ENCODE data around the gene HCFC1R1.

HCFC1R1 gene

DNA sequence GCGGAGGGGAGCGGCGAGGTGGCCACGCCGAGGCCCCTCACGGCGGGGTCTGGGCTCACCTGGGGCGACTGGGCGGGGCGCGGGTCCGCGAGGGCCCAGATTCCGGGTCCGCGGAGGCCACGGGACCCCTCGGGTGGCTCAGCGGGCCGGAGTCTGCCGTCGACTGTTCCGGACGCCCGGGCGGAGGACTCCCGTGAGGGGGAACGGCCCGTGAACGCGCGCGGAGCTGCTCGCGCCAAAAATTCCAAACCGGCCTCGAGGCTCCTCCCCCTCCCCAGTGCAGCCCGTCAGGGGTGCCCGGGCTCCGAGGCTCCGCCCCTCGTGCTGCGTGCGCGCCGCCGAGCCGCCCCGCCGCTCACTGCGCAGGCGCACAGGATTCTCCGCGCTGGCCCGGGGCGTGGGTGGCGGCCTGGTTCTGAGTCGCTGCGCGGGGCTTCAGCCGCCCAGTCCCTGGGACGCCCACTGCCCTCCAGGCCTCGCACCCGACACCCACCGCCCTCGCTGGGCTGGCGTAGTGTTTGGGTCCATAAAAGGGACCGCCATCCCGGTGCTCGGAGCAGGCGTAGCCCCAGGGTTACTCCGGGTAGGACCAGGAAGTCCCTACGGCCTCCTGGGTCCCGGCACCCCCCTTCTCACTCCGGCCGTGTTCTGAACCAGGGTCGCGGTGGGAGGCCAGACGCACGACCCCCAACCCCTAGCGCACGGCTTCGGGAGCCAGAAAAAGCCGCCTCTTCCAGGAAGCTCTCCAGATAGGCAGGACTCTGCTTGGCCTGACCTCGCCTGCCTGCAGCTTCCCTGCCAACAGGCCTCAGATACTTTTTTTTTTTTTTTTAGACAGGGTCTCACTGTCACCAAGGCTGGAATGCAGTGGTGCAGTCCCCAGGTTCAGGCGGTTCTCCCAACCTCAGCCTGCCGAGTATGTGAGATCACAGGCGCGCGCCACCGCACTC lies 43.2 kb downstream of the HCFC1R1 start, which contains the start of gene PKMYT1:
PKMYT1 (minus strand) TSS at position 220 of the 950 bp plus-strand sequence. CDS start 789 bp downstream, outside the sequence.
- H3K4me3 ChIP-seq (ENCODE audit: control insufficient read depth, low read depth, low read length) = peak within 1 kb of the TSS; percentile 80
- no peak for DNase-seq (ENCODE audit: low read depth)
- no peak for TF ChIP-seq CTCF (IDR thresholded peaks at IDR 0.05; ENCODE audit: control insufficient read depth, insufficient read depth, low read depth, low read length, missing control alignments)

DNA sequence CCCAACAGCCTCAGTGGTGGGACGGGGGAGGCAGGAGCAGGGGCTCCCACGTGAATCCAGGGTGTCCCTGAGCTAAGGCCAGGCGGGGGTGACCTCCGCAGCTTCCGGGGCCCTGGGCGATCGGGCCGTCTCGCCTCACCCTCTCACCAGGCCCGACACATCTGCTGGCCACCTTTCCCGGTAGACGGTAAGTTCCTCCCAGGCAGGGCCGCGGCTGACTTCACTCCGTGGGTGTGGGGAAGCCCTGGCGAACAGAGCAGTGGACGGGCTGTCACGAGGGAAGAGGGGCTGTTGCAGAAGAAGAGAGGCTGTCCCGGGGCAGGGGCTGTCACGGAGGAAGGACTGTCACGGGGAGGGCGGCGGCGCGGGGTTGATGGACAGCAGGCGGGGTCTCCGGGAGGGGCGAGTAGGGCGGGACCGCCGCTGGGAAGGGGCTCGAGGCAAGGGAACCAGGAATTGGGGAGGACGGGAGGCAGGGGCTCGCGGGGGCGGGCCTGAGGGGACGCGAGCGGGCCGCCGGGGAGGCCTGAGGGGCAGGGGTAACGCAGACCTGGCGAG lies 44.0 kb downstream of the HCFC1R1 start:
- no peak for TF ChIP-seq CTCF (IDR thresholded peaks at IDR 0.05; ENCODE audit: control insufficient read depth, insufficient read depth, low read depth, low read length, missing control alignments)
- H3K4me3 ChIP-seq (ENCODE audit: control insufficient read depth, low read depth, low read length) = peak overlapping the region; percentile 80
- no peak for DNase-seq (ENCODE audit: low read depth)

DNA sequence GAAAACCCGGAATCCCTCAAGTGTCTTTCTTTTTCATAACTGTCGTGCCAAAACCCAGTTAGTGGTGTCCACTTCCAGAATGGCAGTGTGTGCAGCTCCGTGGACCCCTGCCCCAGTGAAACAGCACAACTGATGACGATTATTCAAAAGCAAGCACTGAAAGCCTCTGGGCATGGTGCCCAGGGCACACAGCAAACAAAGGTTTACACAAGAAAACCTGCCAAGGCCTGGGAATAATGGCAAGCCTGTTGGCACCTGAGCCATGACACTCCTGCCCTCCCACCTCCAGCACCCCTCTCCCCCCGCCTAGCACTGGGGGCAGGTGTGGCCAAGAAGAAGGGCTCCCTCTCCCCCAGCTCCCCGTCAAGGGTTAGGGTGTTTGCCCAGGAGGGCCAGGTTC lies 46.3 kb downstream of the HCFC1R1 start:
- H3K4me3 ChIP-seq (ENCODE audit: control insufficient read depth, low read depth, low read length) = no peak overlapping the region

GRCh38 chr16:2976673-2977072 lies 47.1 kb downstream of the HCFC1R1 start:
- TF ChIP-seq CTCF (IDR thresholded peaks at IDR 0.05; ENCODE audit: control insufficient read depth, insufficient read depth, low read depth, low read length, missing control alignments) = no peak
- no peak for DNase-seq (ENCODE audit: low read depth)
- H3K4me3 ChIP-seq (ENCODE audit: control insufficient read depth, low read depth, low read length) = no peak overlapping the region

More for the DNA sequence above, 46.3 kb downstream of the HCFC1R1 start:
- no peak for TF ChIP-seq CTCF (IDR thresholded peaks at IDR 0.05; ENCODE audit: control insufficient read depth, insufficient read depth, low read depth, low read length, missing control alignments)
- no peak for DNase-seq (ENCODE audit: low read depth)

DNA sequence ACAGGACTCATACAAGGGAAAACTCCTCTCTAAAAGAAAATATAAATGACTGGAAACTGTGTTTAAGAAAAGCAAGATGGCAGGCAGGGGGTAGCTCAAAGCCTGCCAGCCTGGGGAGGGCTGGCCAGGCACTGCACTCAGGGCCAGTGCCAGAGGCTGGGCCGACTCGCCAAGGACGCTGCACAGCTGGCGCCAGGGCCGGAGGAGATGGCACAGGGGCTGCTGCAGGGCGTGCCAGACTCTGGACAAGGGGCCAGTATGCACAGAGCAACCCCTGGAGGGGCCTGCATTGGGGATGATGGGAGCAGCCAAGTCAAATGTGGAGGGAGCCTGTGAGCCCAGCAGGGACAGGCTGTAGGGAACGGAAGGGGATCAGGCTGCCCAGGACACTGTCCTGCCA lies 47.5 kb downstream of the HCFC1R1 start:
- no peak for DNase-seq (ENCODE audit: low read depth)
- H3K4me3 ChIP-seq (ENCODE audit: control insufficient read depth, low read depth, low read length) = no peak overlapping the region
- TF ChIP-seq CTCF (IDR thresholded peaks at IDR 0.05; ENCODE audit: control insufficient read depth, insufficient read depth, low read depth, low read length, missing control alignments) = no peak

- no peak for DNase-seq (ENCODE audit: low read depth)
- no peak for TF ChIP-seq CTCF (IDR thresholded peaks at IDR 0.05; ENCODE audit: control insufficient read depth, insufficient read depth, low read depth, low read length, missing control alignments)
- no peak overlapping the region for H3K4me3 ChIP-seq (ENCODE audit: control insufficient read depth, low read depth, low read length)
Measured at GRCh38 chr16:2975161-2975795, 48.5 kb downstream of the HCFC1R1 start.

Measured in AG09309 (cell line).